Fibroblast of skin of scalp (primary cell): ENCODE results near the gene ZG16B.

ENCODE experiments used
- DNase-seq: peaks from one replicate; pipeline ENCODE4 v3.0.0-alpha.2; 2013

Gene ZG16B

DNA sequence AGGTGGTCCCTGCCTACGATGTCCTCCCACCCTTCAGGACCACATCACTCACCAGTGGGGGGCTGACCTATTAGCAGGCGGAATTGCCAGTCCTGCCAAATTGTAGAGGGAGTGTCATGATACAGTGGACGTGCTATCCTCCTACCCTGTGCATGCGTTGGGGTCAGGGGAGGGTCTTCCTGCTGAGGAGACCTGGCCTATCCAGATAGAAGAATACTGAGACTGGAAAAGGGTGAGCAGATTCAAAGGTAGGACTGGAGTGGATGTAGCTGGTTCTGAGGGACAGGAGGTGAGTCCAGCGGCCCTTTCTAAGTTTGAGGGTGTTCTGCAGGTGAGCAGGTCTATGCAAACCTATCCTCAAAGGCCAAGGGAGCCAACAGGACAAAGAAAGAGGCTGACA is 23.8 kb upstream of the ZG16B start:
- DNase-seq, result no peak

DNA sequence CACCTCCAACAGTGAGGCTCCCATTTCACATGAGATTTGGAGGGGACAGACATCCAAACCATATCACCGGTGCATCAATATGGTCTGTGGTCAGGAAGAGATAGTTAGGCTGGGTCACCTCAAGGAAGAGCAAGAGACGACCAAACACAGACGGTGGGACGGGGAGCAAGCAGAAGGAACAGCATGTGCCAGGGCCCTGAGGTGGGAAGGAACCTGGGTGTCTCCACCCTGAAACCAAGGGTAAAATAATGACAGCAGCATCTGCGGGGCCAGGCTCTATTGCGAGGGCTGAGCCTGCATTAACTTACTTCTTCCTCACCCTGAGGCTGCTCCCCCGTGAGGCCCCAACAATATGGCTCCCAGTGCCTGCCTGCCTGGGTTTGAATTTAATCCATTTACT is 21.9 kb upstream of the ZG16B start:
- DNase-seq, result no peak

DNA sequence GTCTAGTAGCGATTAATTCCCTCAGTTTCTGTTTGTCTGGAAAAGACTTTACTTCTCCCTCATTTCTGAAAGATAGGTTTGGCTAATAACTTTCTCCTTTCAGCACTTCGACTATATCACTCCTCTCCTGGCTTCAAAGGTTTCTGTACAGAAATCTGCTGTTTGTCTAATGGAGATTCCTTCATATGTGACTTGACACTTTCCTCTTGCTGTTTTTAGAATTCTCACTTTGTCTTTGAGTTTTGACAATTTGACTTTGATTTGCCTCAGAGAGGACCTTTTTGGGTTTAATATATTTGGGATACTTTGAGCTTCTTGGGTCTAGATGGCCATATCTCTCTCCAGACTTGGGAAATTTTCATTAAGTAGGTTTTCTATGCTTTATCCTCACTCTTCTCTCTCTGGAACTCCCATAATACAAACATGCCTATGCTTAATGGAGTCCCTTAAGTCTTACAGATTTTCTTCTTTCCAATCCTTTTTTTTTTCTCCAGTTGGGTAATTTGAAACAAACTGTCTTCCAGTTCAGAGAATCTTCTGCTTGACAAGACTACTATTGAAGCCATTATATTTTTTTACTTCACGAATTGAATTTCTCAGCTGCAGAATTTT is 20.8 kb upstream of the ZG16B start:
- DNase-seq, result no peak

DNA sequence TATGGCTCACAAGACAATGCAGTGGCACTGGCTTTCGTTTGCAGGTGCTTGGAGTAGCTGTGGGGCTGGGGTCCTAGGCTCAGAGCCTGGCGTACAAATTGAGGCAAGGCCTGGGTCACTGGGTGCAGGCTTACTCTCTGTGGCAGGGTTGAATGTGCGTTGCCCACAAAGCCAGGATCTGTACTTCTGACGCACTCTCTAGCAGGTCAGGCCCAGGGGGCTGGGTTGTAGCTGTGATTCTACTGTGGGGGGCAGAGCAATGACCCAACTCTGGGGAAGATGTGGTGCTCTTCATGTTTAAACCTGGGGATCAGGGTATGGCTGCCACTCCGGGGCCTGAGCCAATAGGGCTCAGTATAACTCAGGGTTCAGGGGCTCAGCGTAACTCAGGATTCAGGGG is 19.5 kb upstream of the ZG16B start:
- DNase-seq, result no peak

DNA sequence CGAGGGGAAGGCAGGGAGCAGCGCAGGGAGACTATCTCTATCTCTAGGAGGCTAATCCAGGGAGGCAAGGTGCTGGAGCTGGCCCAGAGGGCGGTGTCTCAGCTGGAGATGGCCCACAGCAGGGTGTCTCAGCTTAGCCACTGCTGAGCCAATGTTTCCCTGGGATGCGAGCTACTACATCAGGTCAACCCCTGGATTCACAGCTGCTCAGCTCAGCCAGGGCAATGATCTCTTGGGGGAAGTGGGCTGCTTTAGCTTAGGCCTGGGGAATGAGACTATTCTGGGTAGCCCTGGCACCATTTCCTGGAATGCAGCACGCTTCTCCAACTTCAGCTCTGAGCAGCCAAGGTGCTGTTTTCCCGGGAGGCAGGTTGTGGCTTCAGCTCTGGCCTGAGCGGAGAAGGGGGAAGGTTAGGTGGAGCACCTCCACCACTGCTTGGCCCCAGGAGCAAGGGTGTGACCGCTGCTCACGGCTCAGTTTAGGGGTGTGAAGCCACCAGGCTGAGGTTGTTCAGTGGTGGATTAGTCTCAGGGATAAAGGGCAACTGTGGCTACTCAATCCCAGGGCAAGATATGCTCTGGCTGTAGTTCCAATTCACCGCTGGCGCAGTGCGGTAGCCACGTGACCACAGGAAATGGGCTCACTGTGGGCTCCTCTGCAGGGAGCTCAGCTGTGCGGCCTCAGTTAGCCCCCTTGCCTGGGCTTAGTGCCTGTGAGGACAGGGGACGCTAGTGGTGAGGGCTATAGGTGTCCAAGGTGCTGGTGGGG is 18.2 kb upstream of the ZG16B start:
- no peak for DNase-seq

DNA sequence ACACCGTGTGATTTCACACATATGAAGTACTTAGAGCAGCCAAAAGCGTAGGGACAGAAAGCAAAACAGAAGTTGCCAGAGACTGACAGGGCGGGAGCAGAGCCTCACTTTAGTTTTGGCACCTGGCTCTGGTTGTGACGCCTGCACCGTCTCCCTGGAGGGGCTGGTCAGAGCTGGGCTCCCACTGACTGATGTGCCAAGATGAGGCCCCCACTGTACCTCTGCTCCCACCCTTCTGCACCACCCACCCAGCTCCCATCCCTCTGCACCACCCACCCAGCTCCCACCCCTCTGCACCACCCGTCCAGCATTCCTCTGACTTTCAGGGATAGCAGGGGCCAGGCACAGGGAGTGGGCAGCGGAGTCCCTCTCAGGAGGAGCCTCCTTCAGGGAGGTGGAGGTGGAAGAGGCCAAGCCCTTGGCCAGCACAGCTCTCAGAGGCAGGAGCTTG is 16.3 kb upstream of the ZG16B start:
- DNase-seq, result no peak

DNA sequence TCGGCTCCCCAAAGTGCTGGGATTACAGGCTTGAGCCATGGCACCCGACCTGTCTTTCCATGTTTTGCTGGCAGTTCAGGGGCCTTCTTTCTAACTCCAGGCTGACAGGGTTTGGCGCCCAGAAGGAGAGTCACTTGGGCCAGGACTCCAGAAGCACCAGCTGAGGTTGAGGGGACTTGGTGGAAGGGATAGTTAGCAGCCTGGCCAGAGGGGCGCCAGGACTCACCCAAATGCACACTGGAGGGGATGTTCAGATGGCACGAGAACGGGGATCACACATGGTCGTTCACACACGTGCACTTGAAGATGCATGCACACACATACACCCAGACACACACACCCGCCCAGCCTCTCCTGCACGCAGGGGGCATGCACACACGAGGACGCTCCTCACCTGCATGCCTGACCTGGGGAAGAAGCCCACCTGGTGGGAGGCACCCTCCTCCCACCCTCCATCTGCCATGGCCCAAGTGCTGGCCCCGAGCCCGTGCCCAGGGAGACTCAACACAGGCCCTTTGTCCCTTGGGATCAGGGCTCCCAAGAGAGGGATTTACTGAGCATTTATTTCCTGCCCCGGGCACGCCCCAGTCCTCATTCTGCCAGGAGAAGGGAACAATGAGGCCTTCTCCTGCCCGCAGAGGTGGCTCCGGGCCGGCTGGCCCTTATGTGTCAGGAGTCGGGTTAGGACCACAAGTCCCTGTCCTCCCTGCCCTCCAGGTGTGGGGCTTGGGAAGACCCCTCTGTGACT is 15.4 kb upstream of the ZG16B start:
- no peak for DNase-seq

DNA sequence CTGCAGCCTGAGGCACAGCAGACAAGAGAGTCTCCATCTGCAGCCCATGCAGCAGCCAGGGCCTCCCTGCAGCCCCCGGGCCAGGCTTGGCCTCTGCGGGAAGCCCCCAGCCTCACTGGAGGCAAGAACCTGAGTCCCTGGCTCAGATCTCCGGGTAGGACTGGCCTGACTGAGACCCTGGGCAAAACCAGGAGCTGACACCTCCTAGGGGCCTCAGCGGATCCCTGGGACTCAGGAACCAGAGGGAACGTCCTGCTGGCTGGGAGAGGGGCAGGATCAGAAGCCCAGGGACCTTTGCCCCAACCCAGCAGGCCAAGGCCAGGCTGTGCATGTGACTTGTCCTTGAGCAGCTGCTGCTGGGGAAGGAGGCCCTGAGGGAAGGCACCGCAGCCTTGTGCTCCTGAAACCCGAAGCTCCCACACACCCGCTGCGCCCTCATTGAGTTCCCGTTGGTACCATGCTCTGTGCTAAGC is 14.8 kb upstream of the ZG16B start:
- no peak for DNase-seq

DNA sequence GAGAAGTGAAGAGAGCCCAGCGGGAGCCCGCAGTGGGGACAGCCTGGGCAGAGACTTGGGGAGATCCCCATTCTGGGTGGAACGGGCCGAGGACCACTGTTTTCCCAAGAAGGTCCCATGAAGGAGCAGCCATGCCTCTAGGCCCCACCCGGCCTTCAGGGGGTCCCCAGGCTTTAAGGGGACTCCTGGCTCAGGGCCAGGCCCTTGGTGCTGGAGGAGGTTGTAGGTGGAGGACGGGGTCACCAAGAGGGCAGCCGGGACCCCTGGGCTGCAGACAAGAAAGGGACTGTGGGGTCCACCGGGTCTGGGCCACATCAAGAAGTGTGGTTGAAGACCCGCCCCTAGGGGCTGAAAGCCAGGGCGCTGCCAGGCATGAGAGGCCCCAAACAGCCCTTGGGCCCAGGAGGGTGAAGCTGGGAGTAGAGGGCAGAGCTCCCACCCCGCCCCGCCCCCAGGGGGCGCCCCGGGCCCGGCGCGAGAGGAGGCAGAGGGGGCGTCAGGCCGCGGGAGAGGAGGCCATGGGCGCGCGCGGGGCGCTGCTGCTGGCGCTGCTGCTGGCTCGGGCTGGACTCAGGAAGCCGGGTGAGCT is 13.3 kb upstream of the ZG16B start, which contains the start of gene PRSS21:
Gene PRSS21 (plus strand): TSS at position 487 of the 589 bp plus-strand sequence. CDS start 32 bp downstream, at position 519.
- DNase-seq, result no peak

DNA sequence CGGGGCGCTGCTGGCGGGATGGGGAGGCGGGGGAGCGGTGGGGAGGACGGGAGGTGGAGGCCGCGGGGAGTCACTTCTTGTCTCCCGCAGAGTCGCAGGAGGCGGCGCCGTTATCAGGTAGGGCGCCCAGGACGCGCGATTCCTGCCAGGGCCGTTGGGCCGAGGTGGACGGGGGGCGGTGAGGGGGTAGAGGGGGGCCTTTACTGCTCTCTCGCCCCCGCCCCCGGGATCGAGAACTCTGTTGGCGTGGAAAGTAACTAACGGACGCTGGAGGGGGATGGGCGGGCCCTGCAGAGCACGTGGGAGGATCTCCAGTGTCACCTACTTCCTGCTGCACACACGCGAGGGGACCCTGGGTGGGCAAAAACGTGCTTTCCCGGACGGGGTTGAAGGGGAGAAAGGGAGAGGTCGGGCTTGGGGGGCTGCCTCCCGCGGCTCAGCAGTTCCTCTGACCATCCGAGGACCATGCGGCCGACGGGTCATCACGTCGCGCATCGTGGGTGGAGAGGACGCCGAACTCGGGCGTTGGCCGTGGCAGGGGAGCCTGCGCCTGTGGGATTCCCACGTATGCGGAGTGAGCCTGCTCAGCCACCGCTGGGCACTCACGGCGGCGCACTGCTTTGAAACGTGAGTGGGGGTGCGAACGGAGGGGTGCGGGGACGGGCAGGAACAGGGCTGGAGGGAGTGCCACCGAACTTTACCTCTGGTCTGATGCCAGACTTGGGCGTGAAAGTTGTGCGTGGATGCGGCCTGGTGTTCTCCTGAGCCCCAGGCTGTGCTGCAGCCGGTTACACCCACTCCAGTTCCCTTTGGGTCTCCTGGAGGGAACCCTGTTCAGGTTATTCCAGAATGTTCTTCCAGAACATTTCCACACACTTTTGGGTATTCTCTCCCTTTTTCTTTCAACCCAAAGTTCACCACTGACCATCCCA is 12.5 kb upstream of the ZG16B start:
- DNase-seq, result no peak

DNA sequence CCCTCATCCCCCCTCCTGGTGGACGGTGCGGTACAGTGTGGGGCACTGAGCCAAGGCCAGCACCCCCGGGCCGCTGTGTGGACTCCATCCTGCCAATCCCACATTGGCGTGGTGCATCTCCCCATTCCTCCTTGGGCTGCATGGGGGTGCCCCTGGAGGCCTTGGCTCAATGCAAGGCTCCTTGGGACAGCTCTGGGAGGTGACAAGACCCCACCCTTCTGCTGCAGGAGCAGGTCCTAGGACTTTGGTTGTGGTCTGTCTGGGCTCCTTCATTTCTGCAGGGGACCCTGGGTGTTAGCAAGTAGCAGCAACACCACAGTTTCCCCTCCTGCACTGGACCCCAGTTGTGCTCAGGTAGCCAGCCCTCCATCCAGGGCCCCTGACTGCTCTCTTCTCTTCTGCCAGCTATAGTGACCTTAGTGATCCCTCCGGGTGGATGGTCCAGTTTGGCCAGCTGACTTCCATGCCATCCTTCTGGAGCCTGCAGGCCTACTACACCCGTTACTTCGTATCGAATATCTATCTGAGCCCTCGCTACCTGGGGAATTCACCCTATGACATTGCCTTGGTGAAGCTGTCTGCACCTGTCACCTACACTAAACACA is 11.7 kb upstream of the ZG16B start:
- no peak for DNase-seq

DNA sequence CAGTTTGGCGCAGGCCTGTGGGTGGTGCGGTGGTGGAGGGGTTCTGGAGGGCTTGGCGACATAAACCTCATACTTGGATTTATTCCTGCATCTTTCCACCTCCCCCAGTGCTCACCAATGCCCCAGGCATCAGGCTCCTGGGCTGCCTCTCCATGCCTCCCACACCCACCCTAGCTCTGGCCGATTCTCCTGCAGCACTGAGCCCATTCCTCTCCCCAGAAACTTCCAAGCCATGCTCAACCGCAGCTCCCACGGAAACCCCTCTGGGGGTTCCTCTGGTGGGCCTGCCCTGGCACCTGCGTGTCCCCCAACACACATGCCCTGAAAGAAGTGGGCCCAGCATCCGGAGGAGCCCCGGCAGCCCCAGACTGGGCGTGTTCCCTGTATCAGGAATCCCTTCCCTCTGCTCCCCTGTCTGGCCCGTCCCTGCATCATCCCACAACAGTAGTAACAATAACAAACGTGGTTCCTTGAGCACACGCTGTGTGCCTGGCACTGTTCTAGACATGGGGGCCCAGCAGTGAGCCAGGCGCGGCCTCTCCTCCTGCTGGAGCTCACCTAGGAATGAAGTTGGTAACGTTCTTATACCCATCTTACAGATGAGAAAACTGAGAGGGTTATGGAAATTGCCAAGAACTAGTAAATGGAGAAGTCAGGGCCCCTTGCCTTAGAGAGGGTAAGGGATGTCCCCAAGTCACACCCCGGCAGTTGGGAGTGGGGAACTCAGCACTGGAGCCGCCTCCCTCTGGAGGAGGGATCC is 10.7 kb upstream of the ZG16B start:
- no peak for DNase-seq

DNA sequence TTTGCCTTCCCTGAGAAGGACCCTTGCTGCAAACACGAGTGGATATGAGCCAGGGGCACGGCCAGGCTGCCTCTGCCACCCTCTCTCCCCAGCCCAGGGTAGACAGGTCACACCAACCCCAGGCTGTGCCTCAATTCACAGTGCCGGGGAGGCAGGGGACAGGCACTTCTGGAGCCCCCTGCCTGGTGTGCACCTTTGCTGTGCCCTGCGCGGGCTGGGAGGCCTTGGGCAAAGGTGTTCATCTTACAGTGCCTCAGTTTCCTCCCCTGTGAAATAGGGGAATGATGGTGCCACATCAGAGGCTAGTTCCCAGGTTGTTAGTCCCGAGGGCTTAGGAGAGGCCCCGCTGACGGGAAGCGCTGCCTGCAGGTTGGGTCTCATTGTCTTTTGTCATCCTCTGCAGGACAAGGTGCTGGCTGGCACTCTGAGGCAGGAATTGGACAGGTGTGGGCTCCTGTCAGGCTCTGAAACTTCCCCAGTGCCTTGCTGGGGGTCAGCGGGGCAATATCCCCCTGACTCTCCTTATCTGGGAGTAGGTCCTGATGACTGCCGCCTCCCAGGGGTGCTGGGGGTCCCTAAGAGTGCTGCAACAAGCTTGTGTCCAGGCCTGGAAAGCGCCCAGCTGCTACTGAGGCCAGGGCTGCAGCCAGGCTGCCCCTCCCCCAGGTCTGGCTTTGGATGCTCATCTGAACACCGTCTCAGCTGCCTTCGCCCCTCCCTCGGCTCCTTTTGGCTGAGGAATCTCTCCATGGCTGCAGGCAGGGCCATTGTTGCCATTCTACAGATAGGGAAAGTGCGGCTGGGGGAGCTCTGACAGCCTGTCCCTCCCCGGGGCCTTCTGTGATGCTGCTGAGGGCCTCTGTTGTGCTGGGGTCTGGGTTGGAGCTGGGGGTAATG is 9.9 kb upstream of the ZG16B start:
- DNase-seq, result no peak

DNA sequence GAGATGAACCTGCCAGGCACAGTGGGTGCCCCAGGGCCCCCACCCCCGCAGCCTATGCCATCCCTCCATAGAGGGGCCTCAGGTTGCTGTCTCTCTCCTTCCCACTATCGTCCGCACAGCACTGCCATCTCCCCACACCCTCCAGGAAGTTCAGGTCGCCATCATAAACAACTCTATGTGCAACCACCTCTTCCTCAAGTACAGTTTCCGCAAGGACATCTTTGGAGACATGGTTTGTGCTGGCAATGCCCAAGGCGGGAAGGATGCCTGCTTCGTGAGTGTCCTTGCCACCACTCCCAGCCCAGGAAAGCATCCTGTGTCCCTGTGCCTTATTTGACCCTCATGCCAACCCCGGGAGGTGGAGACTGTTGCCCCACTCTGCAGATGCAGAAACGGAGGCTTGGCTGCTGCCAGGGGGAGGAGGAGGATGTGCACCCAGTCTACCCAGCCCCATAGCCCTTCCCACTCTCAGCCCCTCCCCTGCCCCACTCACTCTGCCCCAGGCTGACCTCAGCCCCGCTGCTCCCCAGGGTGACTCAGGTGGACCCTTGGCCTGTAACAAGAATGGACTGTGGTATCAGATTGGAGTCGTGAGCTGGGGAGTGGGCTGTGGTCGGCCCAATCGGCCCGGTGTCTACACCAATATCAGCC is 9.1 kb upstream of the ZG16B start:
- no peak for DNase-seq

DNA sequence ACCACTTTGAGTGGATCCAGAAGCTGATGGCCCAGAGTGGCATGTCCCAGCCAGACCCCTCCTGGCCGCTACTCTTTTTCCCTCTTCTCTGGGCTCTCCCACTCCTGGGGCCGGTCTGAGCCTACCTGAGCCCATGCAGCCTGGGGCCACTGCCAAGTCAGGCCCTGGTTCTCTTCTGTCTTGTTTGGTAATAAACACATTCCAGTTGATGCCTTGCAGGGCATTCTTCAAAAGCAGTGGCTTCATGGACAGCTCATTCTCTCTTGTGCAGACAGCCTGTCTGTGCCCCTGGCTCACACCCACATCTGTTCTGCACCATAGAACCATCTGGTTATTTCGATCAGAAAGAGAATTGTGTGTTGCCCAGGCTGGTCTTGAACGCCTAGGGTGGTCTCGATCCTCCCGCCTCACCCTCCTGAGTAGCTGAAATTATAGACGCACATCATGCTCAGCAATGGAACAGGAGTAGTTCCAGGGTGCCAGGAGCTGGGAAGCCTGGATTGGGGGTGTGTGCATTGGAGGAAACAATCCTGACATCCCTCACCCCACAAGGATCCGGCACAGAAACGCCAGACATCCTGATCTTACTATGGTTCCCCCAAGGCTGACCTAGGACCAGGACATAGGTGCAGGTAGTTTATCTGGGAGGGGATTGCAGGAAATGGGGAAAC is 8.5 kb upstream of the ZG16B start:
- DNase-seq, result no peak

DNA sequence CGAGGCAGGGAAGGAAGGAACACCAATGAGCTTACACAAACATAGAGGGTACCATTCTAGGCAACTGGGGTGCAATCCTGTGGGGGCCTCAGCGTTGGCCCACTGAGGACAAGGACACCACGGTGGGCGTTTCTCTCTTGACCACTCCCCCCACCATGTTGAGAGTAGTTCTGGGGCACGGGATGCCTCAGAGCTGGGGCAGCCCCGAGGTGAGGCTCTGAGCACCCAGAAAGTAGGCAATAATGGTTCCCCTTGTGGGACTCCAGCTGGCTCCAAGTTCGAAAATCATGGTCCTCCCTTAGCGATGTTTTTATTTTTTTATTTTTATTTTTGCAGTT is 8.0 kb upstream of the ZG16B start:
- DNase-seq, result no peak

DNA sequence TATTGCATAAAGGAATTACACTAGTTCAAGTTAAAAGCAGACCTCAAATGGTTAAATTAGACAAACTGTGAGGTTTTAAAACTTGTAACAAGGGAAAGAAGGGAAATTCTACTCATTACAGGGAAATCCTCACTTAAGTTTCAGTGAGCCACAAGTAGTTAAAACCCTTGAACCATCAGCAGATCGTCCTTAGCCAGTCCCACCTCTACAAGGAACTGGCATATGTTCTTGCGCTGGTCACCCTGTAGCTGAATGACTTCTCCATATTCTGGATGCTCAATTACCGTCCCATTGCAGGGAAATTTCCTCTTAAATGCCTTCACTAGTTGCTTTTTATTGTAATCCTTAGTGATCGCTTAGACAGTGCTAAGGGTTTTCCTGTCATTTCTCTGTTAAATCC is 7.6 kb upstream of the ZG16B start:
- no peak for DNase-seq

DNA sequence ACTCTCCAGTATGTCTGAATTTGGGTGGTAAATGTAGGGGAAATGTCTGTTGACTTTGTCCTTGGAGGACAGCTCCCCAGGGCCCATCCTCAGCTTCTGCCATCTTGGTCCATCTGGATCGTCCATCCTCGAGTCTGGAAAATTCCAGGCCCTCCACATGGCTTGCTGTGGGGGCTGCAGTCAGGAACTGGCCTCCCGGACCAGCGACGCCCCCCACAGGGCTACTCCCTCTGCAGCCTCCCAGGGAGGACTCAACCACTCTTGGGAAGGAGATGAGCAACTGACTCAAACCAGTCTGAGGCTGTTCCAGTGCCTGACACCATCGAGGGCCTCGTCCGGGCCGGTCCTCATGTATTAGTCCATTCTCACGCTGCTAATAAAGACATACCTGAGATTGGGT is 5.5 kb upstream of the ZG16B start:
- DNase-seq, result no peak
